ENCODE measurements around the gene CIAPIN1. TPM values are rescaled to one million over a fixed set of nuclear protein-coding genes. Genes with fewer than 3 reads are reported as not detected.

CIAPIN1 gene
- total RNA-seq, 1 donor from 2014 or later: 43.3 TPM

DNA sequence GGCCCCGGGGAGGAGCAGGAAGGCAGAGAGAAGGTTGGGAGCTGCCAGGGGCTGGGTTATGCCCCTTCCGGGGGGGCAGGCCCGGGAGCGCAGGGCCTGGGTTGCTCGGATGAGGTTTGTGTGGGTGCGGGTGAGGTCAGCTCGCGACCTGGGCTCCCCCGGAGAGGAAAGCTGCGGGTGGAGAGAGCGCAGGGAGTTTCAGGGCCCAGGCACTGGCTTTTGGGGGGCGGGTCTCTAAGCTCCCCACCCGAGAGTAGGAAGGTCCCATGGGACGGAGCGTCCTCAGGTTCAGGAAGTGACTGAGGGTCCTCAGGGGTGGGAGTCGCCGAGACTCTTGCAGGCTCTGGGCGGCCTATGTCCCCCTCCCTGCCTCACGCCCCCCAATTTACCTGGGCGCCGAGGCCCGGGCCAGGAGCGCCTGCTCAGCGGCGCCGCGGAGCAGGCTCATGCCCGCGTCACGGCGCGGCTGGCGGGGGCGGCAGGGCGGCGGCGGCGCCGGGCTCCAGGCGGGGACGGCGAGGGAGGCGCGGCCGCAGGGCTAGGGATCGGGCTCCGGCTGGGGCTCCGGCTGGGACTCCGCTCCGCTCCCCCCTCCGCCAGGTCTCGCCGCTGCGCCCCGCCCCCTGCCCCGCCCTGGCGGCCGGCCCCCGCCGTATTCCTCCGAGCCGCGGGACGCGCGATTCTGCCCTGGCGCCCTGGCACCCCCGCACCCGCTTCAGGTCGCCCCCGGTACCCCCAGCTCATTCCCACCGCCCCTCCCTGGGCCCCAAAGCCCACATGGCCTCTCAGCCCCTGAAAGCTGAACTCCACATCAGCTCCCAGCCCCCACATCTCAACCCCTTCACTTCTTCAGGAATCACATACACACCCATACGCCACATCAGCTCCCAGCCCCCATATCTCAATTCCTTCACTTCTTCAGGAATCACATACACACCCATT lies 39.0 kb upstream of the CIAPIN1 start, which contains the start of gene DOK4:
TSS of gene DOK4 (minus strand) at position 578 of the 942 bp plus-strand sequence. CDS start 6,986 bp downstream, outside the sequence.
- no peaks in the 10 kb centered on the region for H3K36me3 Mint-ChIP-seq (ENCODE audit: low read depth)
- H3K27me3 Mint-ChIP-seq (ENCODE audit: low read depth): no peaks in the 10 kb centered on the region
- DNase-seq (ENCODE audit: low spot score): peak; percentile 92
- peak within 1 kb of the TSS; percentile 63 for H3K27ac Mint-ChIP-seq (ENCODE audit: unreplicated experiment)
- H3K4me3 Mint-ChIP-seq (ENCODE audit: unreplicated experiment): peak within 1 kb of the TSS; percentile 83
- H3K9me3 Mint-ChIP-seq (ENCODE audit: low read depth): no peaks in the 10 kb centered on the region
- TF ChIP-seq, protein P1, sequence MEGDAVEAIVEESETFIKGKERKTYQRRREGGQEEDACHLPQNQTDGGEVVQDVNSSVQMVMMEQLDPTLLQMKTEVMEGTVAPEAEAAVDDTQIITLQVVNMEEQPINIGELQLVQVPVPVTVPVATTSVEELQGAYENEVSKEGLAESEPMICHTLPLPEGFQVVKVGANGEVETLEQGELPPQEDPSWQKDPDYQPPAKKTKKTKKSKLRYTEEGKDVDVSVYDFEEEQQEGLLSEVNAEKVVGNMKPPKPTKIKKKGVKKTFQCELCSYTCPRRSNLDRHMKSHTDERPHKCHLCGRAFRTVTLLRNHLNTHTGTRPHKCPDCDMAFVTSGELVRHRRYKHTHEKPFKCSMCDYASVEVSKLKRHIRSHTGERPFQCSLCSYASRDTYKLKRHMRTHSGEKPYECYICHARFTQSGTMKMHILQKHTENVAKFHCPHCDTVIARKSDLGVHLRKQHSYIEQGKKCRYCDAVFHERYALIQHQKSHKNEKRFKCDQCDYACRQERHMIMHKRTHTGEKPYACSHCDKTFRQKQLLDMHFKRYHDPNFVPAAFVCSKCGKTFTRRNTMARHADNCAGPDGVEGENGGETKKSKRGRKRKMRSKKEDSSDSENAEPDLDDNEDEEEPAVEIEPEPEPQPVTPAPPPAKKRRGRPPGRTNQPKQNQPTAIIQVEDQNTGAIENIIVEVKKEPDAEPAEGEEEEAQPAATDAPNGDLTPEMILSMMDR (IDR thresholded peaks at IDR 0.05): no peak
- peaks cover 25% of the 10 kb centered on the region for H3K4me1 Mint-ChIP-seq (ENCODE audit: low read depth)

DNA sequence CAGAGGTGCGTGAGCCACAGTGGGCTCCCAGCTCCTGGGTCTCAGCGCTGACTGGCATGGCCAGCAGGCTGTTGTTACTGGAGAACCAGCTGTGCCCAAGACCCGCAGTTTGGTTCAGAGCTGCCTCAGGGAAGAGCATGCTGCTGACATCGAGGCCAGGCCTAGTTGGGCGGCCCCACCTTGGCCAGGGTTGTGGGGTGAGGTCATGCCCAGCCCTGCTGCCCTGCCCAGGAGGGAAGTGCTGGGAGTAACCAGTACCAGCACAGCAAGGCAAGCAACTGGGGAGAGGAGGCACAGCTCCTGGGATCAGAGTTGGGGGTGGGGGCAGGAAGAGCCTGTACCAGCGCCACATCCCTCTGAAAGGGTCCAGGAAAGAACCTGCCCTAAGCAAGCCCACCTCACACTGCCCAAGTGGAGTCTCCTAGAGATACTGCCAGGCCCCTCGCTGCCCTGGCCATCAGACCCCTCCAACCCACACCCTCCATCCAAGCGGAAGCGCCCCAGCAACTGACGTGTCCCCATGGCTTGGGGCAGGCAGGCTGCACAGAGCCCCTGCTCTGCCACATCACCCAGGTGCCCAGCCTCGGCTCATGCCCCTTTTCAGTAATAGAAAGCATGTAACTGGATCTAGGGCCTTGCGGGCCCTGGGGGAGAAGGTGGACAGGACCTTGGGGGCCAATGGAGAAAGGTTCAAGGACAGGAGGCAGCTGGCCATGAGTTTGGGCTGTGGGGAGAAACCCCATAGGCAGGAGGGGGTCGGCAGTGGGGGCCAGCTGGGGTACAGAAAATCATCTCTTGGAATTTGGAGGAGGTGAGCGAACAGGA lies 38.1 kb upstream of the CIAPIN1 start:
- DNase-seq (ENCODE audit: low spot score): no peak
- Mint-ChIP-seq H3K27ac (ENCODE audit: unreplicated experiment) (peak overlapping the region; percentile 63), H3K4me1 (ENCODE audit: low read depth) (peaks cover 28% of the 10 kb centered on the region), H3K36me3 (ENCODE audit: low read depth) (no peaks in the 10 kb centered on the region), H3K9me3 (ENCODE audit: low read depth) (no peaks in the 10 kb centered on the region), H3K4me3 (ENCODE audit: unreplicated experiment) (peak overlapping the region; percentile 83), H3K27me3 (ENCODE audit: low read depth) (no peaks in the 10 kb centered on the region)
- TF ChIP-seq, protein P1 (IDR thresholded peaks at IDR 0.05): no peak

DNA sequence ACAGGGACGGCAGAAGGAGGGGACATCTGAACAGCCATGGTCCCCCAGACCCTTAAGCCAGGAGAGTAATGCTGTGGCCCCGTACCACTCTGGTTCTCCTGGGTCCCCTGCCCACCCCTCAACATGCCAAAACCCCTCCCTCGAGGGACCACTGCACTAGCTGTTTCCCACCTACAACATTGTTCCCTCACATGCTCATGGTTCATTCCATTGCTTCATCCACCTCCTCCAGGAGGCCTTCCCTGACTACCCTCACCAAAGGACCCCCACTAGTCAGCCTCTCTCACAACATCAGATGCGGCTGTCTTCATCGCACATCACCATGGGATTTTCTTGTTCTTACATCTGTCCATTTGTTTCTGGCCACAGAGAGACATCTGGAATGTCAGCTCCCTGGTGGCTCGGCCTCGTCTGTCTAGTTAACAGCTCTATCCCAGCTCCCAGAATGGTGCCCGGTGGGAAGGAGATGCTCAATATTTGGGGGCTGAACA lies 37.4 kb upstream of the CIAPIN1 start:
- Mint-ChIP-seq H3K36me3 (ENCODE audit: low read depth) (no peaks in the 10 kb centered on the region), H3K9me3 (ENCODE audit: low read depth) (no peaks in the 10 kb centered on the region), H3K27me3 (ENCODE audit: low read depth) (no peaks in the 10 kb centered on the region), H3K4me1 (ENCODE audit: low read depth) (peaks cover 36% of the 10 kb centered on the region), H3K27ac (ENCODE audit: unreplicated experiment) (no peak overlapping the region), H3K4me3 (ENCODE audit: unreplicated experiment) (peak overlapping the region; percentile 83)
- DNase-seq (ENCODE audit: low spot score): no peak
- TF ChIP-seq, protein P1 (IDR thresholded peaks at IDR 0.05): no peak

DNA sequence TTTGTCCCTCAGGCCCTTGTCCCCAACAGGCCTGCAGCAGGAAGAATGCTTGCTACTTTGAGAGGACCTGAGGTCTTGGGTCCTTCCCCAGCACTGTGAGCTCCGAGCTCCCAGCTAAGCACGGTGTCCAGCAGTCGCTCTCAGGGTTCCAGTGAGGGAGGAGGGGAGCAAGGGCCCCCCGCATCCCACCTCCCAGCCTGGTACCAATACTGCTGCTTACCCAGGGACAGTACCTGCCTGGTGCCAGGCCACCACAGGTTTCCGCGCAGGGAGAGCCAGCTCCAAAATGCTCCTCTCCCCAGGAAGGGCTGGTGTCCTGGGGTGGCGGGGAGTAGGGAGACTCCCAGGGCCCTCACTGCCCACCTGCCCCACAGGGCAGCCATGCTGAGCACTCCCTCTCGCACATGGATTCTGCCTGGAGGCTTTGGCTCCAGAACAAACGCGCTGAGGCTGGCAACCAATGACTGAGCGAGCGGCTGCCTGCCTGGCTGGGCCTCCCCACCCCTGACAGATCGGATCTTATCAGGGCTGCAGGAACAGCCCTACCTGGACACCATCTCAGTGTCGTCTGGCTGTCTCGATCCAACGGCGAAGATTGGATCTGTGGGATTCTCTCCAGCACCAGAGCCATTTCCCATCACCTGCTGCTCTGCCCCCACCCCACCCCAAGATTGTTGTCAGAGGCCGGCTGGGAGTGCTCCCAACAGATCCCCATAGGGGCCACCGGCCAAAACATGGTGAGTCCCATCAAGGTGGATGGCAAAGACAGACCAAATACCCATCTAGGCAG lies 36.7 kb upstream of the CIAPIN1 start:
- H3K4me1 Mint-ChIP-seq (ENCODE audit: low read depth): peaks cover 40% of the 10 kb centered on the region
- H3K9me3 Mint-ChIP-seq (ENCODE audit: low read depth): no peaks in the 10 kb centered on the region
- TF ChIP-seq, protein P1 (IDR thresholded peaks at IDR 0.05): no peak
- DNase-seq (ENCODE audit: low spot score): no peak
- H3K36me3 Mint-ChIP-seq (ENCODE audit: low read depth): no peaks in the 10 kb centered on the region
- H3K4me3 Mint-ChIP-seq (ENCODE audit: unreplicated experiment): no peak overlapping the region
- H3K27ac Mint-ChIP-seq (ENCODE audit: unreplicated experiment): no peak overlapping the region
- H3K27me3 Mint-ChIP-seq (ENCODE audit: low read depth): no peaks in the 10 kb centered on the region

Data from chondrocyte (in vitro differentiated cells).